HepG2 (cell line): ENCODE results near the gene CFAP69. TPM values are rescaled to one million over a fixed set of nuclear protein-coding genes. Genes with fewer than 3 reads are reported as not detected.

Source experiments
- ASH2L ChIP-seq: fragments of 300-600, 200-600 bp; sonication (generic); IDR thresholded peaks from 2 replicates; pipeline ENCODE4 v1.7.0; 2017; ENCODE audit warnings: low read depth, mild to moderate bottlenecking, moderate library complexity, mixed read lengths, low read length; ENCODE audit not compliant: insufficient read length
- BHLHE40 ChIP-seq: IDR thresholded peaks from 2 replicates; pipeline ENCODE4 v1.6.1; 2011; ENCODE audit warnings: low read length, improper control_type of control experiment
- CBFB ChIP-seq: sonication (generic); formaldehyde crosslinking; IDR thresholded peaks from 2 replicates; pipeline ENCODE4 v1.4.0; 2020; ENCODE audit warnings: missing genetic modification reagents
- CHD4 ChIP-seq: fragments of 200-600 bp; sonication (generic); IDR thresholded peaks from 2 replicates; pipeline ENCODE4 v1.7.0; 2017; ENCODE audit warnings: mild to moderate bottlenecking, low read length, borderline replicate concordance
- FOXA3 ChIP-seq: IDR thresholded peaks from 2 replicates; pipeline ENCODE4 v1.6.1; 2016; ENCODE audit warnings: missing genetic modification reagents, missing compliant biosample characterization
- FOXK2 ChIP-seq: fragments of 450-650 bp; IDR thresholded peaks from 2 replicates; pipeline ENCODE4 v1.6.1; 2016
- FOXO1 ChIP-seq: sonication (generic); formaldehyde crosslinking; IDR thresholded peaks from 2 replicates; pipeline ENCODE4 v1.4.0; 2020; ENCODE audit warnings: missing genetic modification reagents
- HNF4G ChIP-seq, 2 experiments: sonication (generic) in 1 of 2; formaldehyde crosslinking in 1 of 2; IDR thresholded peaks; 2 replicates each; pipeline versions ENCODE4 v1.4.0 to v1.6.1; 2011 to 2020; ENCODE audit warnings: borderline replicate concordance in 2 of 2, low read depth in 2 of 2, mild to moderate bottlenecking in 2 of 2, low read length in 1 of 2, missing genetic modification reagents in 1 of 2, moderate library complexity in 1 of 2
- KAT8 ChIP-seq: IDR thresholded peaks from 2 replicates; pipeline ENCODE4 v1.6.1; 2016; ENCODE audit warnings: missing genetic modification reagents, missing compliant biosample characterization
- NFIC ChIP-seq: IDR thresholded peaks from 2 replicates; pipeline ENCODE4 v1.6.1; 2012; ENCODE audit warnings: mild to moderate bottlenecking, low read length, inconsistent platforms
- RARA ChIP-seq: IDR thresholded peaks from 2 replicates; pipeline ENCODE4 v1.6.1; 2016; ENCODE audit warnings: missing genetic modification reagents, missing compliant biosample characterization
- RBFOX2 ChIP-seq: fragments of 200-400 bp; formaldehyde crosslinking; IDR thresholded peaks from 2 replicates; pipeline ENCODE4 v1.6.1; 2017; ENCODE audit warnings: low read depth, mild to moderate bottlenecking, low read length
- RNF2 ChIP-seq: fragments of 450-650 bp; conservative IDR thresholded peaks from 2 replicates; pipeline ENCODE4 v1.6.1; 2016; ENCODE audit warnings: low read depth
- SAP130 ChIP-seq: IDR thresholded peaks from 2 replicates; pipeline ENCODE4 v1.6.1; 2016; ENCODE audit warnings: low read depth
- SMYD3 ChIP-seq: sonication (generic); formaldehyde crosslinking; IDR thresholded peaks from 2 replicates; pipeline ENCODE4 v1.8.1; 2023; ENCODE audit warnings: mild to moderate bottlenecking, missing genetic modification reagents
- TCF7 ChIP-seq: sonication (generic); IDR thresholded peaks from 2 replicates; pipeline ENCODE4 v1.6.1; 2016; ENCODE audit warnings: antibody characterized with exemption, low read depth
- TMF1 ChIP-seq: sonication (generic); formaldehyde crosslinking; IDR thresholded peaks from 2 replicates; pipeline ENCODE4 v1.8.1; 2022; ENCODE audit warnings: low read depth, missing genetic modification reagents
- ZBTB21 ChIP-seq: sonication (generic); formaldehyde crosslinking; IDR thresholded peaks from 2 replicates; pipeline ENCODE4 v1.4.0; 2020; ENCODE audit warnings: missing genetic modification reagents
- ZFP90 ChIP-seq: sonication (generic); formaldehyde crosslinking; IDR thresholded peaks from 2 replicates; pipeline ENCODE4 v1.8.0; 2022; ENCODE audit warnings: missing genetic modification reagents, mild to moderate bottlenecking, inconsistent platforms, borderline replicate concordance
- ZNF468 ChIP-seq: sonication (generic); formaldehyde crosslinking; IDR thresholded peaks from 2 replicates; pipeline ENCODE4 v1.8.0; 2022; ENCODE audit warnings: mild to moderate bottlenecking, moderate library complexity, missing genetic modification reagents
- ZNF616 ChIP-seq: sonication (generic); formaldehyde crosslinking; IDR thresholded peaks from 2 replicates; pipeline ENCODE4 v1.5.0; 2020; ENCODE audit warnings: low read depth, mild to moderate bottlenecking, missing genetic modification reagents
- ZNF678 ChIP-seq: sonication (generic); formaldehyde crosslinking; IDR thresholded peaks from 2 replicates; pipeline ENCODE4 v1.4.0; 2020; ENCODE audit warnings: mild to moderate bottlenecking, missing genetic modification reagents
- ZNF788 ChIP-seq: sonication (generic); formaldehyde crosslinking; IDR thresholded peaks from 2 replicates; pipeline ENCODE4 v1.5.0; 2020; ENCODE audit warnings: mild to moderate bottlenecking, missing genetic modification reagents, borderline replicate concordance
- polyA plus RNA-seq, 8 experiments: library from polyadenylated mRNA; depleted of rRNA in 3 of 8; stranded (reverse) in 7 of 8; unstranded in 1 of 8; fragments of >200 nt; fragmentation: Illumina TruSeq in 4 of 8; extraction: Trizol in 4 of 8; gene quantifications; 2 replicates each; pipeline versions ENCODE4 v1.2.1 to v1.2.3, GENCODE V29; 2011 to 2016; ENCODE audit warnings: low read depth in 4 of 8, missing spikeins in 1 of 8, mixed read lengths in 1 of 8; ENCODE audit not compliant: insufficient read depth in 1 of 8
- total RNA-seq, 5 experiments: library from RNA; depleted of rRNA; stranded (reverse); fragments of >200 nt; fragmentation: Illumina TruSeq; extraction: Trizol; gene quantifications; 2 replicates each; pipeline ENCODE4 v1.2.3, GENCODE V29; 2016; ENCODE audit warnings: low read depth in 1 of 5
- TF ChIP-seq, protein P1 (sequence below): sonication (generic); formaldehyde crosslinking; IDR thresholded peaks from 2 replicates; pipeline ENCODE4 v1.5.1; 2020; ENCODE audit warnings: mild to moderate bottlenecking, moderate library complexity, missing genetic modification reagents
- TF ChIP-seq, protein P2 (sequence below), 2 experiments: sonication (generic) in 1 of 2; formaldehyde crosslinking in 1 of 2; IDR thresholded peaks; 2 replicates each; pipeline versions ENCODE4 v1.4.0 to v1.6.1; 2016 to 2020; ENCODE audit warnings: borderline replicate concordance in 1 of 2, low read depth in 1 of 2, mild to moderate bottlenecking in 1 of 2, missing genetic modification reagents in 1 of 2
- TF ChIP-seq, protein P3 (sequence below): sonication (generic); formaldehyde crosslinking; IDR thresholded peaks from 2 replicates; pipeline ENCODE4 v1.4.0; 2020; ENCODE audit warnings: missing genetic modification reagents

The CFAP69 gene
- total and polyA plus RNA-seq, 2 of the 13 experiments (the other 11 are each of a cell fraction or from before 2014, with no cell fraction given) = 2.2 to 4.0 TPM

DNA sequence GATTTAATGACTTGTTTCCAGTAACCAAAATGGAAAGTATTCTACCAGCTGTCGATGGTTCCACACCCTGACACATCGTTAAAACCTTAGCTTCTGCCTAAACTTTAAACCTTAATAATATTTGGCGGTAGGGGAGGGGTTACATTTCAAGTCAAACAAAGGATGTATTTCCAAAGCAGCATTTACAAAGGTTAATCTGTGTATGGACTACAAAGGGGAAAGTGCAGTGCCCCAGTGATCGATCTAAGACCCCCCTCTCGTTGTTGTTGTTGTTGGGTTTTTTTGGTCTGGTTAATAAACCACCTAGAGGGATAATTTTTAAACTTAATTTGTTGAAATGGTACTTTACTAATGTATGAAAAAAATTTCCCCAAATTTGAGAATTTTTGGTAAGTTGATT lies 34.5 kb upstream of the CFAP69 start (continued):
- TF ChIP-seq, protein P1, sequence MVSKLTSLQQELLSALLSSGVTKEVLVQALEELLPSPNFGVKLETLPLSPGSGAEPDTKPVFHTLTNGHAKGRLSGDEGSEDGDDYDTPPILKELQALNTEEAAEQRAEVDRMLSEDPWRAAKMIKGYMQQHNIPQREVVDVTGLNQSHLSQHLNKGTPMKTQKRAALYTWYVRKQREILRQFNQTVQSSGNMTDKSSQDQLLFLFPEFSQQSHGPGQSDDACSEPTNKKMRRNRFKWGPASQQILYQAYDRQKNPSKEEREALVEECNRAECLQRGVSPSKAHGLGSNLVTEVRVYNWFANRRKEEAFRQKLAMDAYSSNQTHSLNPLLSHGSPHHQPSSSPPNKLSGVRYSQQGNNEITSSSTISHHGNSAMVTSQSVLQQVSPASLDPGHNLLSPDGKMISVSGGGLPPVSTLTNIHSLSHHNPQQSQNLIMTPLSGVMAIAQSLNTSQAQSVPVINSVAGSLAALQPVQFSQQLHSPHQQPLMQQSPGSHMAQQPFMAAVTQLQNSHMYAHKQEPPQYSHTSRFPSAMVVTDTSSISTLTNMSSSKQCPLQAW (CRISPR knock-in tag) = no peak
- TF ChIP-seq NFIC (peak; percentile 74; the same call in 1 of the 2 replicates), FOXK2 (no peak), RBFOX2 (no peak), RNF2 (no peak), SAP130 (no peak), ZNF616 (CRISPR knock-in tag) (no peak), CHD4 (no peak), ZBTB21 (CRISPR knock-in tag) (no peak), SMYD3 (CRISPR knock-in tag) (no peak), BHLHE40 (no peak), ZNF788 (no peak), FOXA3 (peak; percentile 42), HNF4G (IDR thresholded peaks at IDR 0.05; ENCODE audit: borderline replicate concordance, low read depth, low read length) (peak; percentile 15; the same call in 1 of the 2 replicates), HNF4G (CRISPR knock-in tag; IDR thresholded peaks at IDR 0.05; ENCODE audit: borderline replicate concordance, low read depth) (no peak), FOXO1 (CRISPR knock-in tag) (peak; percentile 40; the same call in 1 of the 2 replicates), ASH2L (no peak), TMF1 (CRISPR knock-in tag) (no peak), CBFB (CRISPR knock-in tag) (no peak), RARA (CRISPR knock-in tag) (peak; percentile 53), ZNF678 (no peak), KAT8 (CRISPR knock-in tag) (0 out of 2 replicates have a peak, but pooled peaks have one; percentile 33), ZFP90 (no peak), TCF7 (peak; percentile 69), ZNF468 (no peak)
- TF ChIP-seq, protein P2, sequence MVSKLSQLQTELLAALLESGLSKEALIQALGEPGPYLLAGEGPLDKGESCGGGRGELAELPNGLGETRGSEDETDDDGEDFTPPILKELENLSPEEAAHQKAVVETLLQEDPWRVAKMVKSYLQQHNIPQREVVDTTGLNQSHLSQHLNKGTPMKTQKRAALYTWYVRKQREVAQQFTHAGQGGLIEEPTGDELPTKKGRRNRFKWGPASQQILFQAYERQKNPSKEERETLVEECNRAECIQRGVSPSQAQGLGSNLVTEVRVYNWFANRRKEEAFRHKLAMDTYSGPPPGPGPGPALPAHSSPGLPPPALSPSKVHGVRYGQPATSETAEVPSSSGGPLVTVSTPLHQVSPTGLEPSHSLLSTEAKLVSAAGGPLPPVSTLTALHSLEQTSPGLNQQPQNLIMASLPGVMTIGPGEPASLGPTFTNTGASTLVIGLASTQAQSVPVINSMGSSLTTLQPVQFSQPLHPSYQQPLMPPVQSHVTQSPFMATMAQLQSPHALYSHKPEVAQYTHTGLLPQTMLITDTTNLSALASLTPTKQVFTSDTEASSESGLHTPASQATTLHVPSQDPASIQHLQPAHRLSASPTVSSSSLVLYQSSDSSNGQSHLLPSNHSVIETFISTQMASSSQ (IDR thresholded peaks at IDR 0.05; ENCODE audit: low read depth) = peak; percentile 71
- TF ChIP-seq, protein P2 (CRISPR knock-in tag; IDR thresholded peaks at IDR 0.05; ENCODE audit: borderline replicate concordance) = no peak; the same call in 1 of the 2 replicates
- TF ChIP-seq, protein P3, sequence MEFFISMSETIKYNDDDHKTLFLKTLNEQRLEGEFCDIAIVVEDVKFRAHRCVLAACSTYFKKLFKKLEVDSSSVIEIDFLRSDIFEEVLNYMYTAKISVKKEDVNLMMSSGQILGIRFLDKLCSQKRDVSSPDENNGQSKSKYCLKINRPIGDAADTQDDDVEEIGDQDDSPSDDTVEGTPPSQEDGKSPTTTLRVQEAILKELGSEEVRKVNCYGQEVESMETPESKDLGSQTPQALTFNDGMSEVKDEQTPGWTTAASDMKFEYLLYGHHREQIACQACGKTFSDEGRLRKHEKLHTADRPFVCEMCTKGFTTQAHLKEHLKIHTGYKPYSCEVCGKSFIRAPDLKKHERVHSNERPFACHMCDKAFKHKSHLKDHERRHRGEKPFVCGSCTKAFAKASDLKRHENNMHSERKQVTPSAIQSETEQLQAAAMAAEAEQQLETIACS = no peak
